ENCODE results near the gene RAI14.
"Not testable (repeated sequence)": the region's sequence is repeated elsewhere in the genome, so short reads cannot be mapped to it uniquely, and the experiment has no call there.

Gene RAI14

DNA sequence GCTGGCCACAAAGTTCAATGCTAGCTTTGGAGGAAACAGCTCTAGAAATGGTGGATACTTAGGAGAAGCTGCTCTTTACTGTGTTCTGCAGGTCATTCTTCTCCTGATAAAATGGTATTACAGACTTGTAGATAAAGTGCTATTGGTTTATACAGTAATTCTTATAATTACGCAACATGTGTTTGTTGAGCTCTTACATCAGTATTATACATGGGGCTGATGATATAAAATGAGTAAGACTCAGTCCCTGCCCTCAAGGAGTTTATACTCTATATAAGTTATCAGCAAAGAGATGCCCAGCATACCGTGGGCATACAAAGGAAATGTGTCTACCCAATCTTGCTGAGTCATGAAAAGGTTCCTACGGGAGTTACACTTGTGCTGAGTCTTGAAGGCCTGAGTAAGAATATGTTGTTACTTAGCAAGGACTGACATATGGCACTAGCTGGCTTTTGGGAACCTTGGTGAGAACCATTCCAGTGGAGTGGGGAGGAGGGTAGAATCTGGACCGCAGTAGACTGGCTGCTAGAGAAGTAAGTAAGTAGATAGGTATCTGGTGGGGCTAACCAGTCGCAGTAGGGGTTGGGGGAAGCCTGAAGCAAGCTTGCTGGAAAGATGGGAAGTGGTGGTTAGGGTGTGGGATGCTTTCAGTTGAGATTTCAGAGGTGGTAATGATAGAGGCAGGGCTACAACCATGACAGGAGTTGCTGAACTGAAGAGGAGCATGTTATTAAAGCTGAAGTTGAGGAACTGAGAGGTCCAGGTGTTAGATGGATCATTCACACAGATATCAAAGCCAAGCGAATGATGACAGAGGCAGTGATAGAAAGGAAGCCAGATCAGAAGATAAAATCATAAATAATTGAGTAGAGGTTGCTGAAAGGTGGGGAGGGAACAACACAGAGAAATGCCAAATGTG lies 171.7 kb downstream of the RAI14 start:
- no peak for DNase-seq (ENCODE audit: low read depth)
- H3K4me3 ChIP-seq (ENCODE audit: low read length): no peak overlapping the region
- TF ChIP-seq, protein P1, sequence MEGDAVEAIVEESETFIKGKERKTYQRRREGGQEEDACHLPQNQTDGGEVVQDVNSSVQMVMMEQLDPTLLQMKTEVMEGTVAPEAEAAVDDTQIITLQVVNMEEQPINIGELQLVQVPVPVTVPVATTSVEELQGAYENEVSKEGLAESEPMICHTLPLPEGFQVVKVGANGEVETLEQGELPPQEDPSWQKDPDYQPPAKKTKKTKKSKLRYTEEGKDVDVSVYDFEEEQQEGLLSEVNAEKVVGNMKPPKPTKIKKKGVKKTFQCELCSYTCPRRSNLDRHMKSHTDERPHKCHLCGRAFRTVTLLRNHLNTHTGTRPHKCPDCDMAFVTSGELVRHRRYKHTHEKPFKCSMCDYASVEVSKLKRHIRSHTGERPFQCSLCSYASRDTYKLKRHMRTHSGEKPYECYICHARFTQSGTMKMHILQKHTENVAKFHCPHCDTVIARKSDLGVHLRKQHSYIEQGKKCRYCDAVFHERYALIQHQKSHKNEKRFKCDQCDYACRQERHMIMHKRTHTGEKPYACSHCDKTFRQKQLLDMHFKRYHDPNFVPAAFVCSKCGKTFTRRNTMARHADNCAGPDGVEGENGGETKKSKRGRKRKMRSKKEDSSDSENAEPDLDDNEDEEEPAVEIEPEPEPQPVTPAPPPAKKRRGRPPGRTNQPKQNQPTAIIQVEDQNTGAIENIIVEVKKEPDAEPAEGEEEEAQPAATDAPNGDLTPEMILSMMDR (IDR thresholded peaks at IDR 0.05; ENCODE audit: insufficient read depth, low read depth, low read length, missing control alignments): no peak

DNA sequence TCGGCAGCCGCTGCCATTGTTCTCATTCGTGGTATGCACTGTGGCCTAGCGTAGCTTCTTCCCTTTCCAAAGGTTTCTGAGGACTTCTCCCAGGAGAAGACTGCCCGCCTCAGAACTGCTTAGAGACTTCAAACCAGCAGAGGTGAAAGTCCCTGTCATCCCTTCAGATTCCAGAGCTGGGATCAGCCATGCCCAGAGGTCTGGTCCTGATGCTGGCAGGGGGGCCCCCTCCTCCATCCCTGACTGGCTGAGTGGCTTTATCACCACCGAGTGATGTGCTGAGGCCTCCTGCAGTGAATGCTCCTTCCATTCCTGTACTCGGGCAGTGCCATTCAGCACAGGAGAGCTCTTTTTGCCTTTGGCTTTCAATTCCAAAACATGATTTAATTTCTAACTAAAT lies 174.7 kb downstream of the RAI14 start:
- DNase-seq (ENCODE audit: low read depth); H3K4me3 ChIP-seq (ENCODE audit: low read length): not testable (repeated sequence)

DNA sequence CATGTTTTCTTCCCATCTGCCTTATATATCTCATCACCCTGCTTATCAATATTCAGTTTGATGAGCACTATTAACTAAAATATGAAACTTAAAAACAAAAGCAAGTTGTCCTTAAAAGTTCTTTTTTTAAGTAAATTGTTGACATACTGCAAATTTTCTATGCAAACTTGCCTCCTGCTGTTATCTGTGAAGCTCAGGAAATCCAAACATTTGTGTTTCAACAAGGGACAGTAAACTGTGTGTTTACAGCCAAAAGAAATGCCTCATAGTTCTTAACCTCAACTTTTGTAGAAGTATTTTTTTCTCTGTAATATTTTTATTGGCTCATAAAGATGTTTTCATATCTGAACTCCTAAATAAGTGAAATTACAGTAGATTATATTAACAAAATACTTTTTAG lies 175.2 kb downstream of the RAI14 start:
- DNase-seq (ENCODE audit: low read depth): no peak
- TF ChIP-seq, protein P1 (IDR thresholded peaks at IDR 0.05; ENCODE audit: insufficient read depth, low read depth, low read length, missing control alignments): no peak
- no peak overlapping the region for H3K4me3 ChIP-seq (ENCODE audit: low read length)

DNA sequence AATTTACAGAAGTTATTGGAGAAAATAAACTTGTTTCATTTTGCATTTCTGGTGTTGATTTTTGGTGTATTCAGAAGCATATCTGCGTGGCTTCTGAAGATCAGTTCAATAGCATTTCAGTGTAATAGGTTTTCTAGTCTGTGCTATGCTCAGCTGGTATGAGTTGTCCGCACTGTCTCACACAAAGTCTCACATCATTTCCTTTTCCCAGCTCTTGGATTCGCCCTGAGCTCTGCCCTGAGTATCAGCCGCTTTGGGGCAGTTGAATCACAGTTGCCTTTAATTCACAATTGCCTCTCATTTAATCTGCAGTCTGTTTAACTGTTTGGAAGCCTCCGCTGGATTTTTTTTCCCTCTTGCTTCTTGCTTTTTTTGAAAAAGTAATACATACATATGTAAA lies 176.4 kb downstream of the RAI14 start:
- DNase-seq (ENCODE audit: low read depth): no peak
- TF ChIP-seq, protein P1 (IDR thresholded peaks at IDR 0.05; ENCODE audit: insufficient read depth, low read depth, low read length, missing control alignments): no peak
- H3K4me3 ChIP-seq (ENCODE audit: low read length): no peak overlapping the region

DNA sequence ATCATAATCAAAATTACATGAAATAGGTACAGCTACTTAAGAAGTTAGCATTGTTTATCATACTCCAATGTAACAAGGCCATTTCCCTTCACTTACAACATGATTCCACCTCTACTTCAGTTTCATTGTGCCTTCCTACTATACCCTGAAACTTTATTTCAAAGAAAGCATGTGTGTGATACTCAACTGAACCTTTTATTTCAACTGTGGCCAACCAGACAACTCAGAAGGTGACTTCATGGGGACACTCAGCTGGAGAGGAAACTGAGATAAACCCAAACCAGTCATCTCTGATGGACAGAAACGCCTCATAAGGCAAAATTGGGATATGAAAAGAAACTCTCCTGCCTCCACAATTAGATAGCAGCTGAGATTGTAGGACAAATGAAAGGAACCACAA lies 177.0 kb downstream of the RAI14 start:
- no peak overlapping the region for H3K4me3 ChIP-seq (ENCODE audit: low read length)
- TF ChIP-seq, protein P1 (IDR thresholded peaks at IDR 0.05; ENCODE audit: insufficient read depth, low read depth, low read length, missing control alignments): no peak
- no peak for DNase-seq (ENCODE audit: low read depth)

DNA sequence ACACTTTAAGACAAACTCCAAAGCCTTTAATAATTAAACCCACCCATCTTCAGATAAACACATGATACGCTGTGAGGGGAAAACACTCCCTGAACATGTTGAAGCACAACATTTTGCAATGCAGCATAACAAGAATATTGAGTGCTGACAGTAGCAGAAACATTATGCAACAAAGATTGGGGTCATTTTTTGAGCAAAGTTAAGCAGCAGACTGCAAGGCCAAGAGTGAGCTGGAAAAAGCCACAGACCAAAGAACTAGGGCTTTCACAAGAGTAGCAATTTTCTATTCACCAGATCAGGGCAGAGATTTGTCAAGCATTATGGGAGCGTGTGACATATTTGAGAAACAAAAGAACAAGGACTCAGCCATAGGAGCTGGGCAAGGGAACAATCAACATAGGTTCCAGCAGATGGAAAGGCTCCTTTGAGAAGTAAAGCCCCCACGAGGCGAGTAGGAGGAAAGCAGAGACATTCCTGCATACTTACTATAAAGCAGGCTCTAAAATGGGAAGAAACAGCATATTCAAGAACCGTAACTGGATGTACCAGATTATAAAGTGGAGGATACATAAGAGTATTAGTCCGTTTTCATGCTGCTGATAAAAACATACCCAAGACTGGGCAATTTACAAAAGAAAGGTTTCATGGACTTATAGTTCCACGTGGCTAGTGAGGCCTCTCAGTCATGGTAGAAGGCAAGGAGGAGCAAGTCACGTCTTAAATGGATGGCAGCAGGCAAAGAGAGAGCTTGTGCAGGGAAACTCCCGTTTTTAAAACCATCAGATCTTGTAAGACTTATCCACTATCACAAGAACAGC lies 178.1 kb downstream of the RAI14 start:
- peak; percentile 45 for DNase-seq (ENCODE audit: low read depth)
- TF ChIP-seq, protein P1 (IDR thresholded peaks at IDR 0.05; ENCODE audit: insufficient read depth, low read depth, low read length, missing control alignments): no peak
- no peak overlapping the region for H3K4me3 ChIP-seq (ENCODE audit: low read length)

DNA sequence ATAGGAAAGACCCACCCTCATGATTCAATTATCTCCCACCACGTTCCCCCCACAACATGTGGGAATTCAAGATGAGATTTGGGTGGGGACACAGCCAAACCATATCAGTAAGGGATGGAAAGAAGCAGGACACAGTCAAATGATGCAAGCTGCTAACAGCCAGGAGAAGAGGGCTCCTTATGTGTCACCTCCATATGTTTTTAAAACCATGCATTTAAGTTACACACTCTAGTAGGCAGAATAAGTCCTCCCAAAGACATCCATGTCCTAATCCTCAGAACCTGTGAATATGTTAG lies 178.6 kb downstream of the RAI14 start:
- no peak for DNase-seq (ENCODE audit: low read depth)
- TF ChIP-seq, protein P1 (IDR thresholded peaks at IDR 0.05; ENCODE audit: insufficient read depth, low read depth, low read length, missing control alignments): no peak

More for the DNA sequence above, 178.6 kb downstream of the RAI14 start:
- no peak overlapping the region for H3K4me3 ChIP-seq (ENCODE audit: low read length)

Data from epithelial cell of esophagus (primary cell).